ENCODE data around the gene TBC1D14. TPM values are rescaled to one million over a fixed set of nuclear protein-coding genes. Genes with fewer than 3 reads are reported as not detected.

TBC1D14 gene
- total and polyA plus RNA-seq, 11 donors, result 9.8 to 51.0 (median 34.3) TPM

DNA sequence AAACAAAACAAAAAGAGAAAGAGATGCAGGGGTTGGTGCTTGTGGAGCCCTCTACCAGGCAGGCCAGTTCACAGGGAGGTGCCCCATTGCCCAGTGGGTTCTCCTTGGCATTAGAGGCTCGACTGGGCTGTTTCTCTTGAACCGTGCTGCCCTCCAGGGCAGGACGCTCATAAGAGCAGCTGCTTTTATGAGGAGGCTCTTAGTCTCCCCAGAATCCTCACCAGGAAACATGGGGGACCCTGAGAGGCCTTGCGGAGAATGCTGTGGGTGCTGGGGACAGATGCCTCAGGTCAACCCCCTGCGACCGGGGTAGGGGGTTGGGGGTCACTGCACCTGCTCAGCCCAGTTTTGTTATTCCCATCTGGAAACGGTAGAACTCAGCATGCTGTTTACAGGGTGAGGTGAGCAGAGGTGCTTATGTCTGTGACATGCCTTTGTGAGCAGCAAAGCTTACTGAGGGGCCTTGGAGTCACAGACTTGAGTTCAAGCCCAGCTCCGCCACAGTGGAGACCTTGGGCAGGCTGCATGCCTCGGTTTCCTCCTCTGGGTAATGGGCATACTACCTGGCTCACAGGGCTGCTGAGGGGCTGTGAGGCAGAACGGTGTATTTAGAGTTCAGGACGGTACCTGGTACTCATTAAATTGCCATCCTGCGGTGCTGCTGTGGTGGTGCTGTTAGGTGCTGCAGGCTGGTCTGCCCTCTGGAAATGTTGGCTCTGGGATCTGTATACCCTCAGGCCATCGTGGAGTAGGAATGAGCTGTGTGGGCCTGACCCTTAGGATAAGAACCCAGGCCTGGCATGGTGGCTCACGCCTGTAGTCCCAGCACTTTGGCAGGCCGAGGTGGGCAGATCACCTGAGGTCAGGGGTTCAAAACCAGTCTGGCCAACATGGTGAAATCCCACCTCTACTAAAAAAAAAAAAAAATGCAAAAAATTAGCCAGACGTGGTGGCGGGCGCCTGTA is 5.7 kb downstream of the TBC1D14 start:
- DNase-seq (no peak), ATAC-seq (no peak)
- Histone ChIP-seq H3K27ac (peak overlapping the region in 1 of 12 donors; percentile 93), H3K4me3 (no peak overlapping the region), H3K27me3 (no peaks in the 10 kb centered on the region), H3K9me3 (no peaks in the 10 kb centered on the region), H3K36me3 (no peaks in the 10 kb centered on the region), H3K4me1 (peaks cover 4 to 98% (median 38%) of the 10 kb centered on the region in 12 donors)
- 93 to 95% (median 95%) methylated on average over 15 to 18 of the region's 18 CpGs for WGBS, 4 donors
- TF ChIP-seq, protein P1, sequence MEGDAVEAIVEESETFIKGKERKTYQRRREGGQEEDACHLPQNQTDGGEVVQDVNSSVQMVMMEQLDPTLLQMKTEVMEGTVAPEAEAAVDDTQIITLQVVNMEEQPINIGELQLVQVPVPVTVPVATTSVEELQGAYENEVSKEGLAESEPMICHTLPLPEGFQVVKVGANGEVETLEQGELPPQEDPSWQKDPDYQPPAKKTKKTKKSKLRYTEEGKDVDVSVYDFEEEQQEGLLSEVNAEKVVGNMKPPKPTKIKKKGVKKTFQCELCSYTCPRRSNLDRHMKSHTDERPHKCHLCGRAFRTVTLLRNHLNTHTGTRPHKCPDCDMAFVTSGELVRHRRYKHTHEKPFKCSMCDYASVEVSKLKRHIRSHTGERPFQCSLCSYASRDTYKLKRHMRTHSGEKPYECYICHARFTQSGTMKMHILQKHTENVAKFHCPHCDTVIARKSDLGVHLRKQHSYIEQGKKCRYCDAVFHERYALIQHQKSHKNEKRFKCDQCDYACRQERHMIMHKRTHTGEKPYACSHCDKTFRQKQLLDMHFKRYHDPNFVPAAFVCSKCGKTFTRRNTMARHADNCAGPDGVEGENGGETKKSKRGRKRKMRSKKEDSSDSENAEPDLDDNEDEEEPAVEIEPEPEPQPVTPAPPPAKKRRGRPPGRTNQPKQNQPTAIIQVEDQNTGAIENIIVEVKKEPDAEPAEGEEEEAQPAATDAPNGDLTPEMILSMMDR (IDR thresholded peaks at IDR 0.05), result no peak
- TF ChIP-seq POLR2A (IDR thresholded peaks at IDR 0.05), result no peak
- intact Hi-C loops (cut with DNase I), result loop anchor here in 2 of 10 donors (10.0 kb wide), 2 partner anchors 69 to 139 kb away; no protein-coding TSS in a partner anchor

DNA sequence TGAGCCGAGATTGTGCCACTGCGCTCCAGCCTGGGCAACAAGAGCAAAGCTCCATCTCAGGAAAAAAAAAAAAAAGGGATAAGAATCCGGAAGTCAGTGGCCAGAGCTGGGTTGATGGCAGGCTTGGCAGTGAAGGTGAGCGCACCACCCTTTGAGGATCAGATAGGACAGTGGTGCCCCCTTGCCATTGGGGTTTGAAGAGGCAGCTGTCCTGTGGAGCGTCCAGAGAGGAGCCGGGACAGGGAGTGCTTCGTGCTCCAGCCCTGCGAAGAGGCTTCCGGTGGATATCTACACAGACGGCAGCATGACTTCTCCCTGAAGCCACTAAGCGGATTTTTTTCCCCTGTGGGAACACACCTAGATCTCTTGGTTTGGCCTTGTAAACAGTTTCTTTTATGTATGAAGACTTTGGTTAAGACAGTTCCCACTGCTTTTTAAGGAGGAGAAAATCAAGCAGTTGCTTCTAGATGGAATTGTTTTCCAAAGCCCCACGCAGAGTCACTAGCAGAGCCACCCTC is 6.5 kb downstream of the TBC1D14 start:
- H3K4me1 ChIP-seq, result peaks cover 0 to 98% (median 31%) of the 10 kb centered on the region in 12 donors
- peak overlapping the region in 2 of 12 donors; percentile 56 to 93 for H3K27ac ChIP-seq
- TF ChIP-seq, protein P1 (IDR thresholded peaks at IDR 0.05), result no peak
- no peak for TF ChIP-seq POLR2A (IDR thresholded peaks at IDR 0.05)
- H3K27me3 ChIP-seq, result no peaks in the 10 kb centered on the region
- no peaks in the 10 kb centered on the region for H3K36me3 ChIP-seq
- intact Hi-C loops (cut with DNase I), result loop anchor here in 2 of 10 donors (10.0 kb wide), 2 partner anchors 69 to 139 kb away; no protein-coding TSS in a partner anchor
- H3K4me3 ChIP-seq, result peak overlapping the region in 1 of 12 donors; percentile 25
- whole genome bisulfite sequencing, 4 donors, result 85 to 90% (median 88%) methylated on average over 12 of the region's 12 CpGs
- ATAC-seq, result peak in 1 of 4 donors; percentile 11
- no peak for DNase-seq
- H3K9me3 ChIP-seq, result no peaks in the 10 kb centered on the region

DNA sequence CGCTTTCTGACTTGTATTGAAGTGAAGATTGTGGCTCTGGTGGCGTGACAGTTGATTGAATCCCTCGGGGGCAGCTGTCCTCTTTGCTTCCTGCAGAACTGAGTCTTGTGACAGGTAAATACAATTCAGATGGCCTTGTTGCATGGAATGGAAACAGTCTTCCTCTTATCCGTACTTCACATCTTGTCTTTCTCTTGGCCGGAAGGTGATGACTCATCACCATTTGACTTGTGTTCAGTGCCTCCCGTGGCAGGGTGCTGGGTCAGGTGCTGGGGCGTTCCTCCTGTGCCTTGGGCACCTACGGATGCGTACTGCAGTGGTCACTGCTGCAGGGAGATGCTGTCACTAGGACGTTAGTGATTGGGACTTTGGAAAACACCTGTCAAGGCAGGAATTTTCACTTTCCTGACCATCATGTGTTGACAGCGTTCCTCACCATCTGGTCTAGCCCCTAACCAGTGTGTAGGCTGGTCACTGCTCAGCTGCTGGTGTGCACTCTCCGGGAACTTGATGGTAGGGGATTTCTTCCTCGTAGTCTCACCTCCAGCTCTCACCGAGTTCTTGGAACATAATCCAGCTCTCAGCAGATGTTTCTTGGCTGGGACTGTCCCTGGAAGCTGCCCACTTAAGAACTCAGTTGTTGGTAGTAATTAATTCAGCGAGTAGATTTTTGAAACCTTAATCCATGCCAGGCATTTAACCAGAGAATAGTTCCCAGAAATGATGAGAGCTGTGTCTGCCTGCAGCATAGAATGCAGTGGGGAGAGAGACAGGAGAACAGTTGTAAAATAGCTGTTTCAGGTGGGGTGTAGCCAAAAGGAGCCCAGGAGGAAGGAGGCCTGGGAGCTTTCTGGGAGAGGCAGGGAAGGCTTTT is 7.2 kb downstream of the TBC1D14 start:
- intact Hi-C loops (cut with DNase I), result loop anchor here in 2 of 10 donors (10.0 kb wide), 2 partner anchors 68 to 138 kb away; no protein-coding TSS in a partner anchor
- no peaks in the 10 kb centered on the region for H3K36me3 ChIP-seq
- H3K9me3 ChIP-seq, result no peaks in the 10 kb centered on the region
- no peaks in the 10 kb centered on the region for H3K27me3 ChIP-seq
- H3K4me1 ChIP-seq, result peaks cover 0 to 92% (median 29%) of the 10 kb centered on the region in 12 donors
- H3K4me3 ChIP-seq, result peak overlapping the region in 1 of 12 donors; percentile 25
- WGBS, 4 donors, result 68 to 74% (median 71%) methylated on average over 12 to 15 of the region's 15 CpGs
- peak in 3 of 4 donors; percentile 16 to 43 (median 30) for ATAC-seq
- no peak for DNase-seq
- TF ChIP-seq, protein P1 (IDR thresholded peaks at IDR 0.05), result no peak
- TF ChIP-seq POLR2A (IDR thresholded peaks at IDR 0.05), result no peak
- H3K27ac ChIP-seq, result peak overlapping the region in 7 of 12 donors; percentile 1 to 93 (median 34)

Data from heart left ventricle (tissue), 16 donors.